Lower leg skin (tissue), 4 donors: ENCODE measurements around the gene ARFGAP3. TPM values are rescaled to one million over a fixed set of nuclear protein-coding genes. Genes with fewer than 3 reads are reported as not detected.
"Not testable (repeated sequence)": the region's sequence is repeated elsewhere in the genome, so short reads cannot be mapped to it uniquely, and the experiment has no call there.

Source experiments
- DNase-seq, 2 donors: peaks; one replicate each; pipeline ENCODE4 v3.0.0-alpha.2; 2019; ENCODE audit warnings: low spot score in 2 of 2
- H3K4me3 ChIP-seq: fragments of 200-600 bp; sonication (generic); 2 replicates; pipeline ENCODE4 v1.5.1; 2017; ENCODE audit warnings: mild to moderate bottlenecking, low read depth; ENCODE audit not compliant: poor library complexity, severe bottlenecking
- CTCF ChIP-seq, 3 donors: fragments of 450-650 bp; IDR thresholded peaks; one replicate each; pipeline ENCODE4 v1.5.1; 2016; ENCODE audit warnings: antibody characterized with exemption in 3 of 3, mild to moderate bottlenecking in 3 of 3, moderate library complexity in 2 of 3
- POLR2A ChIP-seq, 2 donors: fragments of 450-650 bp; IDR thresholded peaks; one replicate each; pipeline ENCODE4 v1.6.1; 2016 to 2017; ENCODE audit warnings: antibody characterized with exemption in 2 of 2, mild to moderate bottlenecking in 1 of 2, moderate library complexity in 1 of 2
- WGBS, 2 donors: methylation state at CpG; one replicate each; pipeline ENCODE4 v1.1.5; 2018; 5-methylcytosine and 5-hydroxymethylcytosine counted together
- intact Hi-C: fragments of 100-400 bp; cut with DNase I; formaldehyde crosslinking; loops from one replicate; pipeline ENCODE4 v1.15.0; 2023; ENCODE audit warnings: low total_unique reads
- total RNA-seq, 4 donors: library from RNA; depleted of rRNA; stranded (reverse); fragments of >200 nt; gene quantifications; one replicate each; pipeline ENCODE4 v1.1.0, GENCODE V29; 2016

Gene ARFGAP3
- total RNA-seq, 4 donors from 2014 or later = 22.9 to 47.2 (median 31.2) TPM

DNA sequence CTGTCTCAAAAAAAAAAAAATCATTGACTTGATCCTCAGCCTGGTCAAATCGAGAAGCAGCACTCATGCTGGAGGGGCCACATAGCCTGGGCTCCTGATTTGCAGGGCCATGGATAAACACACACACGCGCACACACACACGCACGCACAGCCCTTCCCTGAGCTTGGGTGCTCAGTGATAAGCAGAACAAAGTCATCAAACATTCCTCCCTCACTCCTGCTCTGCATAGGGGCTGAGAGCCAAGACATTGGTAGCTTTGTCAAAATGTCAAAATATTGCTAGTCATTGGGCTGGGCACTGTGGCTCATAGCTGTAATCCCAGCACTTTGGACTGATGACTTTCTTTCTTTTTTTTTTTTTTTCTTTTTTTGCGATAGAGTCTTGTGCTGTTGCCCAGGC, 102.4 kb downstream of the ARFGAP3 start:
- intact Hi-C loops = no loop called here
- H3K4me3 ChIP-seq = no peak overlapping the region
- no peak for DNase-seq
- TF ChIP-seq CTCF (IDR thresholded peaks at IDR 0.05) (no peak), POLR2A (IDR thresholded peaks at IDR 0.05) (no peak)
- WGBS, 2 donors = 21 to 22% methylated on average over 6 of the region's 6 CpGs

DNA sequence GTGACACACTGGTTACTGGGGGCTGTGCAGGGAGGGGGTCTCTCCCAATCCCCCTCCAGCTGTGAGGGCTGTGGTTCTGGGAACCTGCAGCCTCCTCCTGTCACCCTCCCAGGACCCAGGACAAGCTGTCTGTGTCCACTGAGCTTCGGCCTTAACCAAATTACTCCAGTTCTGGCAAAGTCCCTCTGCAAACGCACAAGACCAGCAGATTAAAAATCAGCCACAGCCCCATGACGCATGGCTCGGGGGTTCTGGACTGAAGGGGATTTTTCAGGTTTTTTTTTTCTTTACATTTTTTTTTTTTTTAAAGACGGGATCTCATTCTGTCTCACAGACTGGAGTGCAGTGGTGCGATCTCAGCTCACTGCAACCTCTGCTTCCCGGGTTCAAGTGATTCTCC, 104.2 kb downstream of the ARFGAP3 start:
- TF ChIP-seq CTCF (IDR thresholded peaks at IDR 0.05) (no peak), POLR2A (IDR thresholded peaks at IDR 0.05) (no peak)
- intact Hi-C loops = no loop called here
- no peak overlapping the region for H3K4me3 ChIP-seq
- DNase-seq = no peak
- WGBS, 2 donors = 71 to 74% methylated on average over 7 of the region's 7 CpGs

GRCh38 chr22:42752230-42752746, 104.8 kb downstream of the ARFGAP3 start:
- H3K4me3 ChIP-seq = no peak overlapping the region
- intact Hi-C loops = no loop called here
- 63 to 70% methylated on average over 11 to 12 of the region's 12 CpGs for WGBS, 2 donors
- TF ChIP-seq CTCF (IDR thresholded peaks at IDR 0.05) (no peak), POLR2A (IDR thresholded peaks at IDR 0.05) (no peak)
- no peak for DNase-seq

- H3K4me3 ChIP-seq, intact Hi-C loops, DNase-seq: not testable (repeated sequence)
- WGBS, 2 donors = 72 to 91% methylated on average over 12 to 19 of the region's 28 CpGs
These were observed 106.7 kb downstream of the ARFGAP3 start for GRCh38 chr22:42750421-42750820.

DNA sequence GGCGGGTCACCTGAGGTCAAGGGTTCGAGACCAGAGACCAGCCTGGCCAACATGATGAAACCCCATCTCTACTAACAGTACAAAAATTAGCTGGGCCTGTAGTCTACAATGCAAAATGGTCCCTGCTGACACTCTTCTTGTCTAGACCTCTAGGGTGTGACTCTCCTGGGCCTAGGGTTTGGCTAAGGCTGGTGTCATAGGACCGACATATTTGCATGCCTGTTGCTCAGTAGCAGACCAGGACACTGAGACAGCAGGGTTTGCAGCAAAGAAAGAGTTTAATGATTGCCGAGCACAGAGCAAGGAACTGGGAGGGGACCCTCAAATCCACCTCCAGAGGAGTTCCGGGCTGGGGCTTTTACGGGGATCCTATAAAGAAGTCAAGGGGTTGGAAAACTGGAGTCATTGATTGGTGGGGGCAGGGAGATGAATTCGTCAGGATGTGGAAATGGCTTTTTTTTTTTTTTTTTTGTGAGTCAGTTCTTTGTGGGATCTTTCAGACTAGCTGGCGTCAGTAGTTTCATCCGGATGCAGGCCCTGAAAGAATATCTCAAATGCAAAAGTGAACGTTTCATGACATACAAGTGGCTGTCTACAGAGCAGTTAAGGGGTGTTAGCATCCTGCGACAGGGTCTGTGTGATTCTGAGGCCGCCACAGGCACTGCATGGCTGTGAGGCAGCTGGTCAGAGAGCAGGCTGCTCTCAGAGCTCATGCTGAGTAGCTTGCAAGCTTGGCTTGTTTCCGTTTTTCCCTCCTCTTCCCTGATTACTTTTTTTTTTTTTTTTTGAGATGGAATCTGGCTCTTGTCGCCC, 109.2 kb downstream of the ARFGAP3 start:
- no peak for DNase-seq
- TF ChIP-seq POLR2A (IDR thresholded peaks at IDR 0.05) (no peak), CTCF (IDR thresholded peaks at IDR 0.05) (no peak)
- intact Hi-C loops = no loop called here
- no peak overlapping the region for H3K4me3 ChIP-seq
- 51 to 54% methylated on average over 14 of the region's 14 CpGs for WGBS, 2 donors

Other genes with a start within 250 kb of the ARFGAP3 start
- gene POLDIP3, start 242.4 kb downstream of the ARFGAP3 start, total RNA-seq = 10 to 100 TPM; 29.6 to 41.8 (median 40.8) TPM
- gene ATP5MGL, start 216.7 kb downstream of the ARFGAP3 start, total RNA-seq = under 1 TPM in 1 of 4 donors, not detected in 3; 0.94 TPM
- gene CYB5R3, start 207.9 kb downstream of the ARFGAP3 start, total RNA-seq = 100 to 1,000 TPM; 122 to 182 (median 152) TPM
- gene A4GALT, start 136.4 kb downstream of the ARFGAP3 start, total RNA-seq = 10 to 100 TPM in 2 of 4 donors, 1 to 10 TPM in 2; 4.5 to 20.1 (median 10.9) TPM
- 10 to 100 TPM; 46.3 to 88.8 (median 58.2) TPM for gene PACSIN2, start 157.9 kb upstream of the ARFGAP3 start, total RNA-seq
- 1 to 10 TPM; 1.9 to 7.9 (median 5.4) TPM for gene TTLL1, start 232.1 kb upstream of the ARFGAP3 start, total RNA-seq